ENCODE data around the gene ELMO1. TPM values are rescaled to one million over a fixed set of nuclear protein-coding genes. Genes with fewer than 3 reads are reported as not detected.

Gene ELMO1
- total RNA-seq, 1 experiment from 2014 or later = 7.8 TPM

DNA sequence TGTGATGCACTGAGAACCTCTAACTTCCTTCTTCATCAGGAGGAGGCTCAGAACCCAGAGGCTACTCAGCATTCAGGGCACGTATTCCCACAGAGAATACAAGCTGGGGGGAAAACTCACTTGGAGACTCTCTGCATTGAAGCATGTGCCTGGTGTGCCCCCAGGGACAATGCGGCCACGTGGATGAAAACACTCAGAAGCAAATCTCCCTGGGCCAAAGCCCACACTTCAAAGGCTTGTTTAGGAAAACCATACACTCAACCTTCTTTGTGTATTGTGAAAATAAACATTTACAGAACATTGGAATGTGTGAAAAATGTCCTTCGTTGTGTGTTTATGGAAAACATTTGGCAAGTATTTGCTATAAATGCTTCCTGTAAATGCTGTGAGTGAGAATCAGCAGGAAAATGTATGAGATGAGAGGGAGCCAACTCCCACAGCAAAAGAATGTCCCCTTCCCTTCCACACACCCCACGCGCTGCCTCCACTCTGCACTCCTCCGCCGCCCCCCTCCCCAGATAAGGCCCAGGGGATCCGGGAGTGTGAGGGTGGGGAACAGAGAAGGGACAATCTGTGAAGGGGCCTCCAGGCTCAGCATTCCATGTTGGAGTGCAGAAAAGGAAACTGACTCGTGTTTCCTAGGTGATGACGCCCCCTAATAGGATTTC is 339.5 kb downstream of the ELMO1 start:
- H3K23ac ChIP-seq (ENCODE audit: insufficient read length, low read depth, low read length) = no peak overlapping the region
- H3K27me3 ChIP-seq (ENCODE audit: insufficient read depth, low read length) = no peaks in the 10 kb centered on the region
- no peaks in the 10 kb centered on the region for H3K27me3 Mint-ChIP-seq (ENCODE audit: low read depth)
- H3K79me1 ChIP-seq (ENCODE audit: insufficient read depth, low read depth, low read length, poor library complexity, severe bottlenecking) = no peaks in the 10 kb centered on the region
- H2BK120ac ChIP-seq (ENCODE audit: low read depth, low read length, poor library complexity, severe bottlenecking) = no peak overlapping the region
- H2BK12ac ChIP-seq (ENCODE audit: insufficient read length, low read depth, low read length) = no peak overlapping the region
- H4K8ac ChIP-seq (replicated peaks; ENCODE audit: insufficient read length, low read depth, low read length) = no peak overlapping the region
- H3K4me2 ChIP-seq (ENCODE audit: insufficient read depth, insufficient read length, low read length) = no peak overlapping the region
- no peak overlapping the region for H2BK15ac ChIP-seq (ENCODE audit: low read depth, low read length)
- H3K4ac ChIP-seq (ENCODE audit: low read depth, low read length) = no peak overlapping the region
- no peaks in the 10 kb centered on the region for H3K79me2 ChIP-seq (ENCODE audit: insufficient read depth, low read length)
- no peak overlapping the region for H3K27ac ChIP-seq (ENCODE audit: insufficient read length, low read depth, low read length)
- no peak overlapping the region for H3T11ph ChIP-seq (ENCODE audit: low read length)
- peaks cover 0 to 3% (median 0%) of the 10 kb centered on the region in 3 experiments; a peak in 1 of 7 replicates for H3K36me3 Mint-ChIP-seq (ENCODE audit: insufficient read depth in 1 of 3, low read depth in 3 of 3)
- H3K9me3 Mint-ChIP-seq = no peaks in the 10 kb centered on the region; a peak in 2 of 5 replicates
- no peaks in the 10 kb centered on the region for H4K20me1 ChIP-seq (ENCODE audit: control insufficient read depth, insufficient read depth, insufficient read length)
- H3K4me1 Mint-ChIP-seq = peaks cover 8 to 21% of the 10 kb centered on the region in 2 experiments
- no peak overlapping the region for H3K9ac ChIP-seq (ENCODE audit: extremely low read depth, insufficient read length, low read length)
- TF ChIP-seq CTCF (conservative IDR thresholded peaks at IDR 0.05) = no peak
- DNase-seq = no peak
- no peak overlapping the region for H3K14ac ChIP-seq (ENCODE audit: insufficient read depth, low read length)
- H2BK5ac ChIP-seq (ENCODE audit: insufficient read length, low read length) = no peak overlapping the region
- no peak overlapping the region for H2AK5ac ChIP-seq (ENCODE audit: insufficient read length, low read length)
- no peak overlapping the region for H3K4me3 Mint-ChIP-seq
- H3K27ac Mint-ChIP-seq = peak overlapping the region in 1 of 3 experiments; percentile 65; a peak in 1 of 7 replicates
- no peak overlapping the region for H3K18ac ChIP-seq (ENCODE audit: insufficient read length, low read depth, low read length)
- no CpG with 5 or more reads among the region's 11 CpGs for whole genome bisulfite sequencing (ENCODE audit: extremely low coverage, insufficient read length, low lambda C conversion rate)
- H2BK20ac ChIP-seq (ENCODE audit: low read depth, low read length, poor library complexity, severe bottlenecking) = no peak overlapping the region
- no peak overlapping the region for H2AFZ ChIP-seq (ENCODE audit: low read length)
- no peaks in the 10 kb centered on the region for H3K9me3 ChIP-seq (ENCODE audit: control insufficient read depth, low read depth, low read length)
- H4K91ac ChIP-seq (ENCODE audit: insufficient read length, low read depth, low read length) = no peak overlapping the region
- H3K23me2 ChIP-seq (ENCODE audit: insufficient read length, low read depth, low read length, poor library complexity, severe bottlenecking) = no peaks in the 10 kb centered on the region
- peaks cover 2% of the 10 kb centered on the region; the same call in 1 of the 2 replicates for H3K4me1 ChIP-seq (ENCODE audit: insufficient read depth, low read length)
- H3K56ac ChIP-seq (ENCODE audit: insufficient read length, low read depth, low read length) = no peak overlapping the region
- no peak overlapping the region for H4K5ac ChIP-seq (ENCODE audit: insufficient read length, low read depth, low read length)
